CD4-positive, alpha-beta memory T cell (primary cell): ENCODE data around the gene CAP1. TPM values are rescaled to one million over a fixed set of nuclear protein-coding genes. Genes with fewer than 3 reads are reported as not detected.
A peak's percentile ranks its signal among the peaks of the same experiment; 100 is the strongest.
"Not testable (repeated sequence)": the region's sequence is repeated elsewhere in the genome, so short reads cannot be mapped to it uniquely, and the experiment has no call there.

Source experiments
- CTCF ChIA-PET: fragments of 350-600 bp; sonication (Branson Sonifier 250); formaldehyde crosslinking; loops from one replicate; lab custom pipeline; 2021; ENCODE audit warnings: inconsistent platforms; ENCODE audit not compliant: partially characterized antibody; lab: Charles Lee
- POLR2A ChIA-PET: fragments of 350-600 bp; sonication (Branson Sonifier 250); formaldehyde crosslinking; loops from one replicate; lab custom pipeline; 2021; ENCODE audit not compliant: partially characterized antibody; lab: Charles Lee
- DNase-seq, 5 donors: peaks; one replicate each; pipeline versions ENCODE4 v3.0.0 to v3.0.0-alpha.2; 2020 to 2022; ENCODE audit warnings: mixed read lengths in 1 of 5
- H3K27ac ChIP-seq: one replicate; pipeline ENCODE4 v1.7.0; 2013; ENCODE audit warnings: low read depth, low read length
- H3K27me3 ChIP-seq: 2 replicates; pipeline ENCODE4 v1.7.0; 2013; ENCODE audit warnings: mild to moderate bottlenecking, low read length, moderate library complexity; ENCODE audit not compliant: insufficient read depth
- H3K36me3 ChIP-seq: 2 replicates; pipeline ENCODE4 v1.7.0; 2013; ENCODE audit warnings: mild to moderate bottlenecking, low read length, moderate library complexity; ENCODE audit not compliant: insufficient read depth
- H3K4me1 ChIP-seq: 2 replicates; pipeline ENCODE4 v1.7.0; 2013; ENCODE audit warnings: mild to moderate bottlenecking, low read length, moderate library complexity; ENCODE audit not compliant: insufficient read depth
- H3K4me3 ChIP-seq, 2 donors: one replicate each; pipeline ENCODE4 v1.7.0; 2013; ENCODE audit warnings: low read length in 2 of 2, mild to moderate bottlenecking in 1 of 2
- H3K9me3 ChIP-seq, 2 donors: one replicate each; pipeline ENCODE4 v1.7.0; 2013; ENCODE audit warnings: low read length in 2 of 2, control low read depth in 1 of 2; ENCODE audit not compliant: control insufficient read depth in 1 of 2
- H3K27ac Mint-ChIP-seq, 7 donors: one replicate each; pipeline ENCODE4 v1.8.0; 2020 to 2021; ENCODE audit warnings: mixed read lengths in 7 of 7, mild to moderate bottlenecking in 6 of 7, inconsistent platforms in 3 of 7, moderate library complexity in 3 of 7
- H3K27me3 Mint-ChIP-seq, 2 donors: one replicate each; pipeline ENCODE4 v1.8.0; 2020 to 2021; ENCODE audit warnings: mixed read lengths in 2 of 2
- H3K36me3 Mint-ChIP-seq, 2 donors: one replicate each; pipeline ENCODE4 v1.8.0; 2020 to 2021; ENCODE audit warnings: mixed read lengths in 2 of 2, inconsistent platforms in 1 of 2, mild to moderate bottlenecking in 1 of 2
- H3K4me1 Mint-ChIP-seq, 4 donors: one replicate each; pipeline ENCODE4 v1.8.0; 2020 to 2021; ENCODE audit warnings: mixed read lengths in 4 of 4, mild to moderate bottlenecking in 1 of 4
- H3K4me3 Mint-ChIP-seq, 8 donors: one replicate each; pipeline ENCODE4 v1.8.0; 2020 to 2021; ENCODE audit warnings: mixed read lengths in 8 of 8, mild to moderate bottlenecking in 7 of 8, moderate library complexity in 6 of 8, inconsistent platforms in 3 of 8
- H3K9me3 Mint-ChIP-seq, 8 donors: one replicate each; pipeline ENCODE4 v1.8.0; 2020 to 2021; ENCODE audit warnings: mixed read lengths in 8 of 8, mild to moderate bottlenecking in 5 of 8, inconsistent platforms in 3 of 8, moderate library complexity in 1 of 8
- intact Hi-C: fragments of 100-400 bp; cut with micrococcal nuclease; formaldehyde crosslinking; loops from one replicate; pipeline ENCODE4 v1.15.1; 2023
- polyA plus RNA-seq, 2 donors: library from polyadenylated mRNA; unstranded; fragments of 300-500 nt; fragmentation: Illumina TruSeq; gene quantifications; one replicate each; pipeline ENCODE4 v1.2.3, GENCODE V29; 2021
- total RNA-seq, 2 experiments: library from RNA; stranded (reverse); gene quantifications; one replicate each; pipeline ENCODE4 v1.2.3, GENCODE V29; 2021

CAP1 gene
- total and polyA plus RNA-seq, 4 experiments from 2014 or later = 285 to 725 (median 467) TPM

- POLR2A ChIA-PET = interaction anchor here (1.2 to 2.7 kb wide), 3 partner anchors 15 to 35 kb away, joined by 3 to 14 read pairs (median 11); partner anchors contain the start of gene CAP1
- intact Hi-C loops = no loop called here
Observed at GRCh38 chr1:40075266-40075665, 34.7 kb downstream of the CAP1 start.

GRCh38 chr1:40076895-40077312, 36.4 kb downstream of the CAP1 start:
- Mint-ChIP-seq H3K36me3 (peaks cover 32 to 59% of the 10 kb centered on the region in 2 donors), H3K4me1 (peaks cover 9 to 16% (median 11%) of the 10 kb centered on the region in 4 donors), H3K27me3 (no peaks in the 10 kb centered on the region), H3K4me3 (no peak overlapping the region), H3K27ac (peak overlapping the region in 2 of 7 donors; percentile 13 to 32), H3K9me3 (no peaks in the 10 kb centered on the region)
- peaks cover 30% of the 10 kb centered on the region for H3K36me3 ChIP-seq
- peaks cover 5% of the 10 kb centered on the region for H3K4me1 ChIP-seq
- no peak for DNase-seq
- H3K27ac ChIP-seq = no peak overlapping the region
- ChIA-PET POLR2A (interaction anchor here (0.6 to 2.7 kb wide), 4 partner anchors 12 to 157 kb away, joined by 3 to 14 read pairs (median 4); partner anchors contain the start of gene CAP1), CTCF (interaction anchor here (0.9 to 4.0 kb wide), 12 partner anchors 9 to 76 kb away, joined by 3 to 27 read pairs (median 5); no protein-coding TSS in a partner anchor)
- no peaks in the 10 kb centered on the region for H3K9me3 ChIP-seq
- no peaks in the 10 kb centered on the region for H3K27me3 ChIP-seq
- intact Hi-C loops = no loop called here
- H3K4me3 ChIP-seq = no peak overlapping the region

More at GRCh38 chr1:40075266-40075665, 34.7 kb downstream of the CAP1 start:
- Histone ChIP-seq H3K9me3 (no peaks in the 10 kb centered on the region), H3K27me3 (no peaks in the 10 kb centered on the region), H3K4me1 (peaks cover 5% of the 10 kb centered on the region), H3K27ac (no peak overlapping the region), H3K36me3 (peaks cover 47% of the 10 kb centered on the region), H3K4me3 (no peak overlapping the region)
- Mint-ChIP-seq H3K4me3 (no peak overlapping the region), H3K4me1 (peaks cover 9 to 16% (median 11%) of the 10 kb centered on the region in 4 donors), H3K27ac (peak overlapping the region in 3 of 7 donors; percentile 35 to 60 (median 35)), H3K27me3 (no peaks in the 10 kb centered on the region), H3K9me3 (no peaks in the 10 kb centered on the region), H3K36me3 (peaks cover 37 to 61% of the 10 kb centered on the region in 2 donors)
- CTCF ChIA-PET = interaction anchor here (0.7 to 3.8 kb wide), 7 partner anchors 10 to 318 kb away, joined by 3 to 19 read pairs (median 4); no protein-coding TSS in a partner anchor
- DNase-seq = no peak

DNA sequence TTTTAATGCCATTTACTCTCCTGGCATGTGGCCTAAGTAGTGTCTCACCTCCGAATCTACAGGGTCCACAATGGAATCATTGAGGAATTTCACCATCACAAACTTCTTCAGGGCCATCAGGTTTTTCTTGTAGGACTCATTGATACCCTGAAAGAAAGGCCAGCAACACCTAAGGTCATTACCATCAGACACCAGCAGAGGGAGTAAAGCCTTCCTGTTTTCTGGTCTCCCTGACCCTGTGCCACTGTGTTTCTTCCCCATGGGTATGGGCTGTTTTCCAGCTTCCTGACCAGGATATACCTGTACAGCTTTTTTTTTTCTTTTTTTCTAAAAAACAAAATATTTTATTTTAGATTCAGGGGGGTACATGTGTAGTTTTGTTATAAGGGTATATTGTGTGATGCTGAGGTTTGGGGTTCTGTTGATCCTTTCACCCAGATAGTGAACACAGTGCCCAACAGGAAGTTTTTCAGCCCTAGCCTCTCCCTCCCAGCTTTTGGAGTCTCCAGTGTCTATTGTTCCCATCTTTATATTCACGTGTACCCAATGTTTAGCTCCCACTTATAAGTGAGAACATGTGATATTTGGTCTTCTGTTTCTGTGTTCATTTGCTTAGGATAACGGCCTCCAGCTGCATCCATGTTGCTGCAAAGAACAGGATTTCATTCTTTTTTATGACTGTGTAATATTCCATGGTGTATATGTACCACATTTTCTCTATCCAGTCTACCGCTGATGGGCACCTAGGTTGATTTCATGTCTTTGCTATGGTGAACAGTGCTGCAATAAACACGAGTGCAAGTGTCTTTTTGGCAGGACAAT, 38.2 kb downstream of the CAP1 start:
- Histone ChIP-seq H3K27ac (no peak overlapping the region), H3K4me3 (no peak overlapping the region), H3K4me1 (peaks cover 1% of the 10 kb centered on the region), H3K27me3 (no peaks in the 10 kb centered on the region), H3K9me3 (no peaks in the 10 kb centered on the region), H3K36me3 (peaks cover 20% of the 10 kb centered on the region)
- no peak overlapping the region for H3K4me3 Mint-ChIP-seq
- ChIA-PET POLR2A (no interaction called here), CTCF (interaction anchor here (0.7 to 4.0 kb wide), 22 partner anchors 10 to 263 kb away, joined by 3 to 27 read pairs (median 5); partner anchors contain the start of gene PPT1)
- peak; percentile 41 to 64 (median 45) for DNase-seq
- peak overlapping the region in 5 of 7 donors; percentile 12 to 81 (median 70) for H3K27ac Mint-ChIP-seq
- no peaks in the 10 kb centered on the region for H3K27me3 Mint-ChIP-seq
- intact Hi-C loops = loop anchor here (1.0 kb wide), 2 partner anchors 39 to 260 kb away; no protein-coding TSS in a partner anchor
- H3K4me1 Mint-ChIP-seq = peaks cover 2 to 11% (median 3%) of the 10 kb centered on the region in 4 donors
- H3K36me3 Mint-ChIP-seq = peaks cover 29 to 48% of the 10 kb centered on the region in 2 donors
- no peaks in the 10 kb centered on the region for H3K9me3 Mint-ChIP-seq

- H3K27me3 ChIP-seq = no peaks in the 10 kb centered on the region
- H3K4me1 ChIP-seq = no peaks in the 10 kb centered on the region
- CTCF ChIA-PET = interaction anchor here (0.7 to 4.0 kb wide), 10 partner anchors 8 to 262 kb away, joined by 3 to 20 read pairs (median 6); no protein-coding TSS in a partner anchor
- POLR2A ChIA-PET = no interaction called here
- no peak overlapping the region for H3K27ac ChIP-seq
- H3K36me3 ChIP-seq = peaks cover 24% of the 10 kb centered on the region
- no peaks in the 10 kb centered on the region for H3K9me3 ChIP-seq
- Mint-ChIP-seq H3K27ac (peak overlapping the region in 4 of 7 donors; percentile 37 to 76 (median 70)), H3K27me3 (no peaks in the 10 kb centered on the region), H3K36me3 (peaks cover 31 to 46% of the 10 kb centered on the region in 2 donors), H3K4me1 (peaks cover 1 to 16% (median 4%) of the 10 kb centered on the region in 4 donors), H3K9me3 (no peaks in the 10 kb centered on the region), H3K4me3 (no peak overlapping the region)
- intact Hi-C loops = no loop called here
- H3K4me3 ChIP-seq = no peak overlapping the region
- no peak for DNase-seq
Observed at GRCh38 chr1:40079774-40080400, 39.4 kb downstream of the CAP1 start.

DNA sequence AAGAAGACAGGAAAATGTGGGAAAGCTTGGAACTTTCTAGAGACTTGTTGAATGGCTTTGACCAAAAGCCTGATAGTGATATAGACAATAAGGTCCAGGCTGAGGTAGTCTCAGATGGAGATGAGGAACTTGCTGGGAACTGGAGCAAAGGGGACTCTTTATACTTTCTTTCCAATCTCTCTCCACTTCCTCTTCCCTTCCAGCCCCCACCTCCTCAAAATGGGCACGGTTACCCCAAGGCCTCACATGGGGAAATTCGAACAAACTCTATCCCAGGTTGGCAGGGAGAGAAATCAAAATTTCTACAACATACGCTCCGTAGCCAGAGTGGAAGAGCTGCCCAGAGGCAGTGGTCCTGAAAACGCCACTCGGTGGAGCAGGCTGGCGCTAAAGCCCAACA, 41.3 kb downstream of the CAP1 start:
- ChIA-PET CTCF (interaction anchor here (0.8 to 2.7 kb wide), 3 partner anchors 9 to 71 kb away, joined by 4 to 8 read pairs (median 4); no protein-coding TSS in a partner anchor), POLR2A (no interaction called here)
- Histone ChIP-seq H3K9me3 (no peaks in the 10 kb centered on the region), H3K4me1 (no peaks in the 10 kb centered on the region), H3K27ac (no peak overlapping the region), H3K36me3 (peaks cover 32% of the 10 kb centered on the region), H3K4me3 (no peak overlapping the region), H3K27me3 (no peaks in the 10 kb centered on the region)
- Mint-ChIP-seq H3K4me3 (no peak overlapping the region), H3K36me3 (peaks cover 49 to 66% of the 10 kb centered on the region in 2 donors), H3K27me3 (no peaks in the 10 kb centered on the region), H3K4me1 (peaks cover 7 to 22% (median 8%) of the 10 kb centered on the region in 4 donors), H3K9me3 (no peaks in the 10 kb centered on the region), H3K27ac (peak overlapping the region in 2 of 7 donors; percentile 21 to 36)
- intact Hi-C loops = no loop called here
- DNase-seq = no peak

- intact Hi-C loops = loop anchor here (1.0 kb wide), 1 partner anchor 254 kb away; no protein-coding TSS in a partner anchor
- H3K9me3 ChIP-seq, H3K4me1 ChIP-seq, H3K27me3 ChIP-seq, POLR2A ChIA-PET, H3K4me3 ChIP-seq, H3K9me3 Mint-ChIP-seq, H3K27me3 Mint-ChIP-seq, H3K27ac ChIP-seq: not testable (repeated sequence)
- peak overlapping the region in 4 of 8 donors; percentile 7 to 71 (median 36) for H3K4me3 Mint-ChIP-seq
- DNase-seq = peak in 2 of 5 donors; percentile 21 to 30
- CTCF ChIA-PET = interaction anchor here (1.1 to 3.7 kb wide), 7 partner anchors 10 to 577 kb away, joined by 3 to 19 read pairs (median 8); no protein-coding TSS in a partner anchor
- peaks cover 43% of the 10 kb centered on the region for H3K36me3 ChIP-seq
- H3K27ac Mint-ChIP-seq = peak overlapping the region in 4 of 7 donors; percentile 22 to 79 (median 56)
- H3K4me1 Mint-ChIP-seq = peaks cover 5 to 21% (median 7%) of the 10 kb centered on the region in 4 donors
- H3K36me3 Mint-ChIP-seq = peaks cover 57 to 68% of the 10 kb centered on the region in 2 donors
Observed at GRCh38 chr1:40084750-40085149, 44.2 kb downstream of the CAP1 start.
